Activated CD4-positive, alpha-beta T cell treated with anti-CD3 and anti-CD28 coated beads, Interleukin-2, amount 10 ng/mL, durations not matched to agents 24 days and 14 days (primary cell): ENCODE measurements around the gene DENND4A. TPM values are rescaled to one million over a fixed set of nuclear protein-coding genes. Genes with fewer than 3 reads are reported as not detected.
"Not testable (repeated sequence)": the region's sequence is repeated elsewhere in the genome, so short reads cannot be mapped to it uniquely, and the experiment has no call there.

Experiments used
- DNase-seq: peaks from one replicate; pipeline ENCODE4 v3.0.0; 2022
- H3K27ac Mint-ChIP-seq: one replicate; pipeline ENCODE4 v1.8.0; 2022; ENCODE audit warnings: mild to moderate bottlenecking, mixed read lengths
- H3K27me3 Mint-ChIP-seq: one replicate; pipeline ENCODE4 v1.8.0; 2022; ENCODE audit warnings: mixed read lengths
- H3K36me3 Mint-ChIP-seq: one replicate; pipeline ENCODE4 v1.8.0; 2022; ENCODE audit warnings: low read depth, mild to moderate bottlenecking, mixed read lengths
- H3K4me1 Mint-ChIP-seq: one replicate; pipeline ENCODE4 v1.8.0; 2021; ENCODE audit warnings: mixed read lengths
- H3K4me3 Mint-ChIP-seq: one replicate; pipeline ENCODE4 v1.8.0; 2022; ENCODE audit warnings: mild to moderate bottlenecking, moderate library complexity, mixed read lengths
- H3K9me3 Mint-ChIP-seq: one replicate; pipeline ENCODE4 v1.8.0; 2021; ENCODE audit warnings: mixed read lengths
- intact Hi-C: fragments of 100-400 bp; cut with micrococcal nuclease; formaldehyde crosslinking; loops from one replicate; pipeline ENCODE4 v1.15.1; 2023
- total RNA-seq: library from RNA; stranded (reverse); gene quantifications from 2 replicates; pipeline ENCODE4 v1.2.3, GENCODE V29; 2022

The DENND4A gene
- total RNA-seq, 1 donor from 2014 or later: 48.3 TPM

DNA sequence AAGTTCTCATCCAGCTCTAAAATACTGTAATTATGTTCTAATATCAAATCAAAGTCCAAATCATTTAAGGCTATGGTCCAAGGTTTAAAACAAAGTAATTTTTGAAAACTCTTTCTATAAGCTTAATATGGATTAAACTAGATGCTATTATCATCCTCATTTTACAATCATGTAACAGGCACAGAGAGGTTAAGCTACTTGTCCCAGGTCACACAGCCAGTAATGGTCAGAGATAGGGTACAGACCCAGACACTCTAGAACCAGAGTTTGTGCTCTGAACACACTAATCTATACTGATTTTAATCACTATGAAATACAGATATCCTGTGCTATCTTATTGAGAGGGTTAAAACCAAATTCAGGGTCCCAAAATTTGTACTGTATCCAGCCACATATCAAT, 44.8 kb downstream of the DENND4A start:
- intact Hi-C loops: no loop called here
- Mint-ChIP-seq H3K36me3 (peaks cover 38% of the 10 kb centered on the region), H3K4me1 (peaks cover 5% of the 10 kb centered on the region), H3K9me3 (no peaks in the 10 kb centered on the region), H3K4me3 (no peak overlapping the region), H3K27me3 (no peaks in the 10 kb centered on the region), H3K27ac (no peak overlapping the region)
- no peak for DNase-seq

DNA sequence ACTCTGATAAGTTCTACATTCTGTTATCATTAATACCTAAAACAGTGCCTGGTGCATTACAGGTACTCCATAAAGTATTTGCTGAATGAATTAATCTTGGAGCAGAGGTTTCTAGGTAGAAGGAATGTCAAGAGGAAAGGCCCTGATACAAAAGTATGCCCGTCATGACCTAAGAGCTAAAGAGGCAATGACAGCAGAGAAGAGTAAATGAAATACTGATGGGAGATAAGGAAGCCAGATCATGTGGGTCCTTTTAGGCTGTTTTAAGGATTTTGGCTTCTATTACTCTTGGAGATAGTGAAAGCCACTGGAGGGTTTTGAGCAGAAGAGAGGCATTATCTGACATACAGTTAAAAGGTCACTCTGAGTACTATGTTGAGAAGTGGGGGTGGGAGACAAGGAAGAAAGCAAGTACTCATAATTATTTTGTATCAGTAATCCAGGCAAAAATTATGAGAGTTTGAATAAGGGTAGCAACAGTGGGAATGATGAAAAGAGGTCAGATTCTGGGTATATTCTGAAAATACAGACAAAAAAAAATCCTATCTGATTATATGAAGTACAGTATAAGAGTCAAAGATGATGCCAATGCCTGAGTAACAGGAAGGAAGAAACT, 48.3 kb downstream of the DENND4A start:
- Mint-ChIP-seq H3K4me3 (no peak overlapping the region), H3K4me1 (peaks cover 5% of the 10 kb centered on the region), H3K27me3 (no peaks in the 10 kb centered on the region), H3K27ac (no peak overlapping the region), H3K9me3 (no peaks in the 10 kb centered on the region), H3K36me3 (peaks cover 31% of the 10 kb centered on the region)
- intact Hi-C loops: no loop called here
- DNase-seq: no peak

DNA sequence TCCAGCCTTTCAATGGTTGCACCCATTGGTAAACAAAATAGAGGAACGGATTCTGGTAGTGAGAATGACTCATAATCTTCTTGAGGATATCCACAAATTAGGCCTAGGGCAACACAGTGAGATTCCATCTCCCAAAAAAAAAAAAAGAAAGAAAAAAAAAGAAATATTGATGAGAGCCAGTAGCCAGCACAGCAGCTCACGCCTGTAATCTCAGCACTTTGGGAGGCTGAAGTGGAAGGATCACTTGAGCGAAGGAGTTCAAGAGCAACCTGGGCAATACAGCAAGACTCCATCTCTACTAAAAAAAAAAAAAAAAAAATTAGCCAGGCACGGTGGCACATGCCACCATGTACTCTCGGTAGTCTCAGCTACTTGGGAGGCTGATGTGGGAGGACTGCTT, 51.9 kb downstream of the DENND4A start:
- no peaks in the 10 kb centered on the region for H3K9me3 Mint-ChIP-seq
- H3K27ac Mint-ChIP-seq: no peak overlapping the region
- peaks cover 41% of the 10 kb centered on the region for H3K36me3 Mint-ChIP-seq

DNA sequence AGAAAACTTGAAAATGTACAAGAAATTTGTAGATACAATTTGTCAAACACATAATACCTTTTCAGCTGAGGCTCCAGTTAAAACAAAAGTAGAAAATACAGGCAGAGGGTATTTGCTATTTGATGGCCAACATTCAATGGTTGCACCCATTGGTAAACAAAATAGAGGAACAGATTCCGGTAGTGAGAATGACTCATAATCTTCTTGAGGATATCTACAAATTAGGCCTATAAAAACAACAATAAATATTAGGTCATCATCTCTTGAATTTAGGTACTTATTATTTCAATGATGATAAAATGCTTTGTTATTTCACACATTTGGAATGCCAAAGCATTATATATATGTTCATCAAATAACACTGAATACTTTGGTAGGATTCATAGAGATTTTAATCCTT, 53.4 kb downstream of the DENND4A start:
- no peak for DNase-seq
- Mint-ChIP-seq H3K4me1 (no peaks in the 10 kb centered on the region), H3K4me3 (no peak overlapping the region), H3K27ac (no peak overlapping the region), H3K9me3 (no peaks in the 10 kb centered on the region), H3K36me3 (peaks cover 41% of the 10 kb centered on the region), H3K27me3 (no peaks in the 10 kb centered on the region)
- intact Hi-C loops: no loop called here

More for the DNA sequence above, 51.9 kb downstream of the DENND4A start:
- no peak for DNase-seq
- no peaks in the 10 kb centered on the region for H3K27me3 Mint-ChIP-seq
- peaks cover 5% of the 10 kb centered on the region for H3K4me1 Mint-ChIP-seq
- no peak overlapping the region for H3K4me3 Mint-ChIP-seq
- intact Hi-C loops: no loop called here

DNA sequence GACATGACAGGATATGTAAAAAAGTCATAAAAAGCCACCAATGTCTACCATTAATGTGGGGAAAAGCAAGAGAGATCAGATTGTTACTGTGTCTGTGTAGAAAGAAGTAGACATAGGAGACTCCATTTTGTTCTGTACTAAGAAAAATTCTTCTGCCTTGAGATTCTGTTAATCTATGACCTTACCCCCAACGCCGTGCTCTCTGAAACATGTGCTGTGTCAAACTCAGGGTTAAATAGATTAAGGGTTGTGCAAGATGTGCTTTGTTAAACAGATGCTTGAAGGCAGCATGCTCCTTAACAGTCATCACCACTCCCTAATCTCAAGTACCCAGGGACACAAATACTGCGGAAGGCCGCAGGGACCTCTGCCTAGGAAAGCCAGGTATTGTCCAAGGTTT, 58.5 kb downstream of the DENND4A start:
- H3K36me3 Mint-ChIP-seq: peaks cover 44% of the 10 kb centered on the region
- H3K4me1 Mint-ChIP-seq, H3K4me3 Mint-ChIP-seq, intact Hi-C loops, H3K27me3 Mint-ChIP-seq, H3K9me3 Mint-ChIP-seq, H3K27ac Mint-ChIP-seq, DNase-seq: not testable (repeated sequence)

DNA sequence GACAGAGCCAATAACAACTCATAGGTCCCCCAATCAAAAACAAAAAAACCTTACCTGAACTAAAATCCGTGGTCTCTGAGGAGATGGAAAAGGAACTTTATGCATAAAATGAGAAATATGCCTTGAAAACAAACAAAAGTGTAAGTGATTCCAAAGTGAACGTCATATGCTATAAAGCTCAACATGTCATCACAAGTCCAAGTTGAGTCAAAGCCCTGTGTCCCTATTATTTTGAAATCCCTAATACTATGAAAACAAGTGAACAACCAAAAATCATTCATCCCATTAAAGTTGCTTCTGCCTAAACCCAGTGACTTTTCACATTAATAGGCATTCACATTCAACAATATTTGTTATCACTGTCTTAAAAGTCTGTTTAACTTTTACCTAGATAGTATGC, 59.4 kb downstream of the DENND4A start:
- no peaks in the 10 kb centered on the region for H3K4me1 Mint-ChIP-seq
- DNase-seq: no peak
- intact Hi-C loops: no loop called here
- H3K27ac Mint-ChIP-seq: no peak overlapping the region
- no peak overlapping the region for H3K4me3 Mint-ChIP-seq
- peaks cover 41% of the 10 kb centered on the region for H3K36me3 Mint-ChIP-seq
- H3K9me3 Mint-ChIP-seq: no peaks in the 10 kb centered on the region
- no peaks in the 10 kb centered on the region for H3K27me3 Mint-ChIP-seq

DNA sequence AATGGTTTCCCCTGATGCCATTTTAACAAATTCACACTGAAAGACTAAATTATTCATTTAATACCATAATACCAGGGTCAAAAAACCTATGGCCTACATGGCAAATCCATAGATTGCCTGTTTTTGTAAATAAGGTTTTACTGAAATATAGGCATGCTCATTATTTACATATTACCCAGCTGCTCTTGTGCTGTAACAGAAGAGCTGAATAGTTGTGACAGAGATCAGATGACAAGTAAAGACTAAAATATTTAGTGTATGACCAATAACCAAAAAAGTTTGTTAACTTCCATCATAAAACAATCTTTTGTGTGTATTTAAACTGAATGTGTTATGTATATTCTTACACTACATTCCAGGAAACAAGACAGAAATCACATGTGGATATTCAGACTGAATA, 60.2 kb downstream of the DENND4A start:
- intact Hi-C loops: no loop called here
- Mint-ChIP-seq H3K4me3 (no peak overlapping the region), H3K4me1 (no peaks in the 10 kb centered on the region), H3K9me3 (no peaks in the 10 kb centered on the region), H3K27ac (no peak overlapping the region), H3K36me3 (peaks cover 40% of the 10 kb centered on the region), H3K27me3 (no peaks in the 10 kb centered on the region)
- DNase-seq: no peak

DNA sequence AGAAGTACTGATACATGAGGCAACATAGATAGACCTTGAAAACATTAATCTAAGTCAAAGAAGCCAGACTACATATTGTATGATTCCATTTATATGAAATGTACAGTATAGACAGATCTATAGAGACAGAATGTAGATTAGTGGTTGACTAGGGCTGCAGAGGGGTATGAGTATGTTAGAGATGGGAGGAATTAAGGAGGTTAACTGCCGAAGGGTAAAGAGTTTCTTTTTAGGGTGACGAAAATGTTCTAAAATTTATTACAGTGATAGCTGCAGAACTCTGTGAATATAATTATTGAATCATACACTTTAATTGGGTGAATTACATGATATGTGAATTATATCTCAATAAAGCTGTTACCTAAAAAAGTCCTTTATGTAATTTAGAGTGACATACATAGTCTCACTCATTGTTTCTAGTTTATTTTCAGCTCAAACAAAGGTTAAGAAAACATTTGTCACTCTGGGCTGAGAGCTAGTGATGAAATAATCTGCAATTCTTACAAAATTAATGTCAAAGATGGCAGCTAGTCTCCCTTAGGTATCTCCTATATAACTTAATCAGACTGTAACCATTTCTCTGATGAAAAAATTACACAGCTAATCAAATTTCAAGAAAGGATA, 61.4 kb downstream of the DENND4A start:
- no peak for DNase-seq
- no peak overlapping the region for H3K4me3 Mint-ChIP-seq
- intact Hi-C loops: no loop called here
- peaks cover 37% of the 10 kb centered on the region for H3K36me3 Mint-ChIP-seq
- H3K27me3 Mint-ChIP-seq: no peaks in the 10 kb centered on the region
- no peaks in the 10 kb centered on the region for H3K4me1 Mint-ChIP-seq
- no peaks in the 10 kb centered on the region for H3K9me3 Mint-ChIP-seq
- H3K27ac Mint-ChIP-seq: no peak overlapping the region

DNA sequence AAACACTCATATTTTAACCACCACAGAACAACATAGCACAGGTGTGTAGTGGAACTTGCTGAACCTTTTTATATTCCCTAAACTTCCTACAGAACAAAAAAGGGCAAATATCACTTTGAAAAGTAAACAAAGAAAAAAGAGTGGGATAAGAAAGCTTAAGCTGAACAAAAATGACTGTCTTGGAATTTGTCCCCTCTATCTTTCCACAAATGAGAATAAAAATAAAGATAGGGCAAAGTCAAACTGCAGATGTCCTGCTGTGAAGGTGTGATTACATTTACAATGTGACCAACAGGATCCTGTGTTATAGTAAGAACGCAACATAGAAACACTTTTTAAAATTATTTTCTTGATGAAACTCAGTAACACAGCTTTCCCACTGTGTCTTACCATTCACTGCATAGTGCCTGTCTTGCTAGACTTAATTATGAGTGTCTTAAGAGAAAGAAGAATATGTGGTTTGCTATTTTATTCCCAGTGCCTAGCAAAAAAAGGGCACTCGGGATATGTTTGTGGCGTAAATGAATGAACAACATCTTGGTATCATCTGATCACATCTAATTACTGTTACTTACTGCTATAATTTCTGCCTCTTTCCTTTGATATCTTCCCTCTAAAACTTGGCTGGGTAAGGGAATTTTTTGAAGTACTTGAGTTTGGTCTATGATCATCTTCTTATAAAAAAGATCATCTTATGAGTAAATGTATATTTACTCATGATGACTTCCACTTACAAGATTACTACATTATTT, 67.5 kb downstream of the DENND4A start:
- no peaks in the 10 kb centered on the region for H3K4me1 Mint-ChIP-seq
- intact Hi-C loops: no loop called here
- no peak for DNase-seq
- H3K27ac Mint-ChIP-seq: no peak overlapping the region
- no peak overlapping the region for H3K4me3 Mint-ChIP-seq
- no peaks in the 10 kb centered on the region for H3K9me3 Mint-ChIP-seq
- peaks cover 42% of the 10 kb centered on the region for H3K36me3 Mint-ChIP-seq
- no peaks in the 10 kb centered on the region for H3K27me3 Mint-ChIP-seq

DNA sequence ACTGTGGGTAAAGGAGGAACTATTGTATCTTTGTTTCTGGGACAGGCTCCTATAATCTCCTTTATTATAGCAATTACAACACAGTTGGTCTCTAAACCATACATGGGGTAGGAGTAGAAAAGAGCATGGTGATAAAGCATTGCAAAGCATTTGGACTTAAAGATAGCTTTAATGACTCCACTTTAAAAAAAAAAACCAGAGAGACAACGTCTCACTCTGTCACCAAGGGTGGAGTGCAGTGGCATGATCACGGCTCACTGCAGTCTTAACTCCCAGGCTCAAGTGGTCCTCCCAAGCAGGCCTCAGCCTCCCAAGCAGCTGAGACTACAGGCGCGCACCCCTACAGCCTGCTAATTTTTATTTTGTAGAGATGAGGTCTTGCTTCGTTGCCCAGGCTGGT, 68.2 kb downstream of the DENND4A start:
- Mint-ChIP-seq H3K27me3 (no peaks in the 10 kb centered on the region), H3K9me3 (no peaks in the 10 kb centered on the region), H3K27ac (no peak overlapping the region), H3K4me1 (no peaks in the 10 kb centered on the region), H3K4me3 (no peak overlapping the region), H3K36me3 (peaks cover 43% of the 10 kb centered on the region)
- intact Hi-C loops: no loop called here
- DNase-seq: no peak

DNA sequence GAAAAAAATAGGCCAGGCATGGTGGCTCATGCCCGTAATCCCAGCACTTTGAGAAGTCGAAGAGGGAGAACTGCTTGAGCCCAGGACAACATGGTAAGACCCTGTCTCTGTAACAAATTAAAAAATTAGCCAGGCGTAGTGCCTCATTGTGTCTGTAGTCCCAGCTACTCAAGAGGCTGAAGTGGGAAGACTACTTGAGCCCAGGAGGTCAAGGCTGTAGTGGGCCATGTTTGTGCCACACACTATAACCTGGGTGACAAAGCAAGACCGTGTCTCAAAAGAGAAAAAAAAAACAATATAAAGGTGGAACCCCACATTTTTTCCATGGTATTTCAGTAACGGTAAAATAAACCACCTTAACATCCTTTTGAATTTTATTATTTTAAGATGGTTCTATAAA, 69.9 kb downstream of the DENND4A start:
- DNase-seq: no peak
- H3K4me1 Mint-ChIP-seq: no peaks in the 10 kb centered on the region
- no peak overlapping the region for H3K4me3 Mint-ChIP-seq
- intact Hi-C loops: no loop called here
- H3K27me3 Mint-ChIP-seq: no peaks in the 10 kb centered on the region
- no peaks in the 10 kb centered on the region for H3K9me3 Mint-ChIP-seq
- no peak overlapping the region for H3K27ac Mint-ChIP-seq
- peaks cover 49% of the 10 kb centered on the region for H3K36me3 Mint-ChIP-seq

DNA sequence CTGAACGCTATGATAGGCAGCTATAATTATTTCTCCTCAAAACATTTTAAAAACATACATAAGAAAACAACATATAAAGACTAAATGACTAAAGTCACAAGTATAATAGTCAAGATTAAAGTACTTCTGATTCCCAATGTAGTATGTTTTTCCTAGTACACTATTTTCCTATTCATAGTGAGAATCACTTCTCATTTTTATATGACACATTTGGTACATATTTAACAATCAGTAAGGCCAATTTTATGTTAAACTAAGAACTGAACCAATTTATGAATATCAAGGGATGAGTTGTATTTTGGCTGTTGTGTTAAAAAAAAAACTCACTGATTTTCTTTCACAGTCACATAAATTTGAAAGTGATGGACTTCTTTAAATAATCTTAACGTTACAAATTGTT, 79.7 kb downstream of the DENND4A start:
- H3K27me3 Mint-ChIP-seq: no peaks in the 10 kb centered on the region
- H3K27ac Mint-ChIP-seq: no peak overlapping the region
- no peak overlapping the region for H3K4me3 Mint-ChIP-seq
- intact Hi-C loops: no loop called here
- peaks cover 52% of the 10 kb centered on the region for H3K36me3 Mint-ChIP-seq
- peaks cover 2% of the 10 kb centered on the region for H3K4me1 Mint-ChIP-seq
- no peak for DNase-seq
- H3K9me3 Mint-ChIP-seq: no peaks in the 10 kb centered on the region

DNA sequence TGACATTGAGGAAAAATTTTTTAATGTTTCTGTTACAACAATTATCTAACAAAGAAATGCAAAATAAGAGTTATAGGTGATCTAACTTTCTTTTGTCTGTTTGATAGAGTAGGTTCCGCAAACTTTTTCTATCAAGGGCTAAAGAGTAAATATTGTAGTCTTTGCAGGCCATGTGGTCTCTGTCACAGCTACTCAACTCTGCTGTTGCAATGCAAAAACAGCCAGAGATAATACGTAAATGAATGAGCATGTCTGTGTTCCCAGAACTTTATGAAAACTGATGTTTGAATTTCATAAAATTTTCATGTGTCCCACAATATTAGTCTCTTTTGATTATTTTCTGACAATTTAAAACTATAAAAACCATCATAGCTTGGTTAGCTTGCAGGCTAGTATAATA, 97.0 kb downstream of the DENND4A start:
- H3K4me3 Mint-ChIP-seq: no peak overlapping the region
- H3K36me3 Mint-ChIP-seq: peaks cover 43% of the 10 kb centered on the region
- DNase-seq: no peak
- H3K9me3 Mint-ChIP-seq: no peaks in the 10 kb centered on the region
- H3K27me3 Mint-ChIP-seq: no peaks in the 10 kb centered on the region
- no peaks in the 10 kb centered on the region for H3K4me1 Mint-ChIP-seq
- intact Hi-C loops: no loop called here
- H3K27ac Mint-ChIP-seq: no peak overlapping the region

DNA sequence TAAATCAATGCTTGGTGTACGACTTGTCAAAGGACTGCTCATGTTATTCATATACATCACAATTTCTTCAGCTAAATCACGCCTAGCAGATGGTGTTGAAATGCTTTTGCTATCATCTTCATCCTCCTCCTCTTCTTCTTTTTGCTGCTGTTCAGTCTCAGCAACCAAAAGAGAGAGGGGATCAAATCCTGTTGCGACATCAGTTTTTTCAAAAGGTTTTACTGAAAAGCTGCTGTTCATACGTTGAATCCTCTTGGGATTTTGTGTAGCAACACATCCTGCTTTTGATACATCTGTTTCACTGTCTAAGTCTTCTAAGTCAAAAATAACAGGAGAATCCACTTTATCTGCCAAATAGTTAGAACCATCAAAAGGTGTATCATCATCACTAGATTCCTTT, 101.3 kb downstream of the DENND4A start:
- no peaks in the 10 kb centered on the region for H3K9me3 Mint-ChIP-seq
- no peaks in the 10 kb centered on the region for H3K27me3 Mint-ChIP-seq
- H3K27ac Mint-ChIP-seq: no peak overlapping the region
- no peak overlapping the region for H3K4me3 Mint-ChIP-seq
- intact Hi-C loops: no loop called here
- no peak for DNase-seq
- H3K4me1 Mint-ChIP-seq: peaks cover 6% of the 10 kb centered on the region
- H3K36me3 Mint-ChIP-seq: peaks cover 61% of the 10 kb centered on the region
